Measurements from ENCODE around the gene NUP88.

Gene NUP88

DNA sequence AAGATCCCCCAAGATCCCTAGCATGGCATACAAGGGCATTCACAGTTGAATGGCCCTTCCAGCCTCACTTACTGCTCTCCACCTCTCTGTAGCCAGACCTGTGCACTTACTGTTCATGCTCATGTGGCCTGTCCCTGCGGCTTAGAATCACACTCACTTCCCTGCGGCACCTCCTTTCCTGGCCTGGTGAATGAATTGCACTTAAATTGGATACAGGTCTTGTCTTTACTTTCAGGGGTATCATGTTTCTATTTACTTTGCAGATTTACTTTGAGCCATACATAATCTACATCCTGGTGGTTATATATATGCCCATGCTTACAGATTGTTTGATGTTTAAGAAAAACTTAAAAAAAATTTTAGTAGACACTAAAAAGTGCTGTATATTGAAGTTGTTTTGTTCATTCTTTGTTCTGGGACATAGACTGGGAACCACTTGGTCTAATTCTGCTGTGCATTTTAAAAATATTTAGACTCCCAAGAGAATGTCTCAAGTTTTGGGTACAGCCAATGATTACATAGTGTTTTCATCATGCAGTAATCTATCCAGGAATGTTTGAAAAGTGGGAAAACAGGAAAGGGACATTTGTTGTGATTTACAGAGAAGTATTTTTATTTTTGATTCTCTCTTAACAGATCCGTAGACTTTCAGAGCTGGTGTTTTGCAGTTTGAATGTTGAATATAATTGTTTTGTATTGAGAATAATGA is 63.9 kb downstream of the NUP88 start:
- no peaks in the 10 kb centered on the region for H3K9me3 ChIP-seq (ENCODE audit: control insufficient read depth, insufficient read depth, low read length)
- H3K4me1 ChIP-seq (ENCODE audit: insufficient read depth, low read length), result no peaks in the 10 kb centered on the region
- peaks cover 3% of the 10 kb centered on the region; the same call in 1 of the 2 replicates for H3K36me3 ChIP-seq (ENCODE audit: insufficient read depth, low read length)
- no peak overlapping the region for H3K9ac ChIP-seq (ENCODE audit: low read depth, low read length)

DNA sequence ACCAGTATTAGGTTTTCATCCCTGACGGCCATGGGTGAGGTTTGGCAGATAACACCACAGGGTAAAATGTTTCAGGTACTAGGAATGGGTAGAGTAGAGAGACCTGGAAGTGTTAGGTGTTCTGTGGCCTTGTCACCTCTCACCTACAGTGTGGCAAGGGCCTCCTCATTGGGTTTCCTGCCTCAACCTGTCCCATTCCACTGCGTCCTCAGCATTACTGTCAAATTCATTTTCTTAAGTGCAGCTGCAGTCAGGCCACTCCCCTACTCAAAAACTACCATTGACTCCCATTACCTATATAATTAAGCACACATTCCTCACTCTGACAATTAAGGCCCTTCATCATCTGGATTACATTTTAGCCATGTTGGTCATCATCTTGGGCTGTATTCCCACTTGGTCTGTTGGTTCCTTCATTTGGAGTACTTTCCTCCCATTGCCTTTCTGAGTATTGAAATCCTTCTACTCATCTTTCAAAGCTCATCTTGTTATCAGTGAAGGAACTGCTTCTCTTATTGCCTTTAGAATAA is 64.5 kb downstream of the NUP88 start:
- H3K9ac ChIP-seq (ENCODE audit: low read depth, low read length), result no peak overlapping the region
- H3K4me1 ChIP-seq (ENCODE audit: insufficient read depth, low read length), result no peaks in the 10 kb centered on the region
- H3K9me3 ChIP-seq (ENCODE audit: control insufficient read depth, insufficient read depth, low read length), result no peaks in the 10 kb centered on the region
- peaks cover 7% of the 10 kb centered on the region for H3K36me3 ChIP-seq (ENCODE audit: insufficient read depth, low read length)

DNA sequence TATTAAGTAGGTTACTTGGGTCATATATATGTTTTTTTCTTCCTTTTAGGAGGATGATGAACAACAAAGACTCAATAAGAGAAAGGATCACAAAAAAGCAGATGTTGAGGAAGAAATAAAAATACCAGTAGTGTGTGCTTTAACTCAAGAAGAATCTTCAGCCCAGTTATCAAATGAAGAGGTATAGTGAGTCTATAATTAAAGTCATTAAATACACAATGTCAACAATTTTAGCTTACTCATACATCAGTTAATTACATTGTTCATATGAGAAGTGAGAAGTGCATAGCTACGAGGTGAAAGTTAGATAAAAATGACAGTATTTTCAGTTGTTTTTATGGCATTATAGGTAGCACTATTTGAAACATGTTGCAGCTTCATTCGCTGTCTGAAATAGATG is 65.2 kb downstream of the NUP88 start:
- no peaks in the 10 kb centered on the region for H3K9me3 ChIP-seq (ENCODE audit: control insufficient read depth, insufficient read depth, low read length)
- H3K36me3 ChIP-seq (ENCODE audit: insufficient read depth, low read length), result peaks cover 7% of the 10 kb centered on the region
- H3K4me1 ChIP-seq (ENCODE audit: insufficient read depth, low read length), result no peaks in the 10 kb centered on the region
- no peak overlapping the region for H3K9ac ChIP-seq (ENCODE audit: low read depth, low read length)

DNA sequence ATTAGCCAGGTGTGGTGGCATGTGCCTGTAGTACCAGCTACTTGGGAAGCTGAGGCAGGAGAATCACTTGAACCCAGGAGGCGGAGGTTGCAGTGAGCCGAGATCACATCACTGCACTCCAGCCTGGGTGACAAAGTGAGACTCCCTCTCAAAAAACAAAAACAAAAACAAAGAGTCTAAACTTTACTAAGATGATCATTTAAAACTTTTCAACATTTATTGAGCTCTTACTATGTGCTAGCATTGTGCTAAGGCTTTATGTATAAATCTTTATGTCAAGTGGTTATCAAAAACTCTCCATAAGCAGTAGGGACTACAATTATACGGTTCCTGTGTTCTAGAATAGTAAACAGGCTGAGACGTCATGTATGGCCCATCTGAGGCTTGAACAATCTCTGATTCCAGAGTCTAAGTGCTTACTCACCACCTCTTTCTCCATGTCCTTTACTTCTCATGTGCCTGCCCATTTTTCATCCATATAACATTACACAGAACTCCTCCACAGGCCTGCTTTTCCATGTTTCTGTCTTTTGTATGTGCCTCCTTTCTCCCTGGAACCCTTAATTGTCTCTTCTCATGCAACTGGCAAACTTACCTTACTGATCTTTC is 66.7 kb downstream of the NUP88 start:
- H3K9me3 ChIP-seq (ENCODE audit: control insufficient read depth, insufficient read depth, low read length), result no peaks in the 10 kb centered on the region
- peaks cover 7% of the 10 kb centered on the region for H3K36me3 ChIP-seq (ENCODE audit: insufficient read depth, low read length)
- H3K9ac ChIP-seq (ENCODE audit: low read depth, low read length), result no peak overlapping the region
- no peaks in the 10 kb centered on the region for H3K4me1 ChIP-seq (ENCODE audit: insufficient read depth, low read length)

DNA sequence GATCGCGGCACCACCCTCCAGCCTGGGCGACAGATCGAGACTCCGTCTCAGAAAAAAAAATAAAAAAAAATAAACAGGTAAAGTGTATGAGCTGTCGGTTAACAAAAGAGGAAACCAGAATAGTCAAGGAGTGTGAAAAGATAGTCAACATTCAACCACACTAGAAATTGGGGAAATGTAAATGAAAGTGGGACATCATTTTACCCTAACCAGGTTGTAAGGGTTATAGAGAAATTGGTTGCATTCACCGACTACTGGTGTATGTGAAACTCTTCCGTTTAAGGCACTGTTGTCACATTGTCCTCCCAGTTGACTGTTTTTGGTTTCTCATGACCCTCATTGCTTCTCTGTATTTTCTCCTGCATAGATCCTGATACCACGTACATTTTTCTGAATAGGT is 74.5 kb downstream of the NUP88 start:
- H3K9ac ChIP-seq (ENCODE audit: low read depth, low read length), result no peak overlapping the region
- no peaks in the 10 kb centered on the region for H3K9me3 ChIP-seq (ENCODE audit: control insufficient read depth, insufficient read depth, low read length)
- H3K36me3 ChIP-seq (ENCODE audit: insufficient read depth, low read length), result peaks cover 4% of the 10 kb centered on the region
- H3K4me1 ChIP-seq (ENCODE audit: insufficient read depth, low read length), result no peaks in the 10 kb centered on the region
